Calu3 (cell line): ENCODE results near the gene MTG1. TPM values are rescaled to one million over a fixed set of nuclear protein-coding genes. Genes with fewer than 3 reads are reported as not detected.
"Not testable (repeated sequence)": the region's sequence is repeated elsewhere in the genome, so short reads cannot be mapped to it uniquely, and the experiment has no call there.

Source experiments
- BruUV-seq: library from RNA; stranded (reverse); fragments of 400-500 nt; replicated peaks from 2 replicates; lab custom pipeline; 2021; lab: Mats Ljungman, UMichigan
- CTCF ChIA-PET: fragments of 300-600 bp; sonication (Branson Sonifier 250); formaldehyde crosslinking; loops from one replicate; lab custom pipeline; 2022; ENCODE audit warnings: antibody characterized with exemption; lab: Charles Lee
- DNase-seq: peaks from one replicate; pipeline ENCODE4 v3.0.0; 2022
- H3K27ac Mint-ChIP-seq: one replicate; pipeline ENCODE4 v1.8.0; 2022; ENCODE audit warnings: mixed read lengths; ENCODE audit not compliant: unreplicated experiment
- H3K27me3 Mint-ChIP-seq: one replicate; pipeline ENCODE4 v1.8.0; 2022; ENCODE audit warnings: mixed read lengths; ENCODE audit not compliant: unreplicated experiment
- H3K36me3 Mint-ChIP-seq: one replicate; pipeline ENCODE4 v1.8.0; 2022; ENCODE audit warnings: mild to moderate bottlenecking, moderate library complexity, mixed read lengths; ENCODE audit not compliant: insufficient read depth, unreplicated experiment
- H3K4me1 Mint-ChIP-seq: one replicate; pipeline ENCODE4 v1.8.0; 2022; ENCODE audit warnings: mild to moderate bottlenecking, low read depth, mixed read lengths; ENCODE audit not compliant: unreplicated experiment
- H3K4me3 Mint-ChIP-seq: one replicate; pipeline ENCODE4 v1.8.0; 2022; ENCODE audit warnings: mild to moderate bottlenecking, low read depth, moderate library complexity, mixed read lengths; ENCODE audit not compliant: unreplicated experiment
- H3K9me3 Mint-ChIP-seq: one replicate; pipeline ENCODE4 v1.8.0; 2022; ENCODE audit warnings: low read depth, mixed read lengths; ENCODE audit not compliant: unreplicated experiment
- CTCF ChIP-seq: fragments of 200-600 bp; IDR thresholded peaks from one replicate; pipeline ENCODE4 v1.8.0; 2022; ENCODE audit warnings: antibody characterized with exemption; ENCODE audit not compliant: unreplicated experiment
- intact Hi-C: fragments of 100-400 bp; cut with micrococcal nuclease; formaldehyde crosslinking; loops from one replicate; pipeline ENCODE4 v1.10.0; 2022; ENCODE audit not compliant: unreplicated experiment
- total RNA-seq: library from RNA; stranded (reverse); gene quantifications from 2 replicates; pipeline ENCODE4 v1.2.3, GENCODE V29; 2022

Gene MTG1
- total RNA-seq, 1 experiment from 2014 or later: 39.5 TPM

- Mint-ChIP-seq H3K9me3 (no peaks in the 10 kb centered on the region), H3K36me3 (peaks cover under 1% of the 10 kb centered on the region), H3K27ac (no peak overlapping the region), H3K27me3 (no peaks in the 10 kb centered on the region), H3K4me1 (no peaks in the 10 kb centered on the region), H3K4me3 (no peak overlapping the region)
- CTCF ChIA-PET: no interaction called here
- TF ChIP-seq CTCF: no peak
- no peak for DNase-seq
- no TSS peak for BruUV-seq
- intact Hi-C loops: no loop called here
Observed at GRCh38 chr10:133385214-133385613, 8.7 kb upstream of the MTG1 start.

GRCh38 chr10:133386951-133387350 is 7.0 kb upstream of the MTG1 start:
- intact Hi-C loops, H3K4me3 Mint-ChIP-seq, H3K27me3 Mint-ChIP-seq, H3K36me3 Mint-ChIP-seq, CTCF ChIA-PET, DNase-seq, H3K9me3 Mint-ChIP-seq, BruUV-seq, H3K27ac Mint-ChIP-seq: not testable (repeated sequence)
- H3K4me1 Mint-ChIP-seq: peaks cover 12% of the 10 kb centered on the region

GRCh38 chr10:133388236-133388972 is 5.6 kb upstream of the MTG1 start:
- Mint-ChIP-seq H3K9me3 (no peaks in the 10 kb centered on the region), H3K27ac (no peak overlapping the region), H3K36me3 (peaks cover 4% of the 10 kb centered on the region), H3K27me3 (no peaks in the 10 kb centered on the region), H3K4me1 (peaks cover 12% of the 10 kb centered on the region), H3K4me3 (no peak overlapping the region)
- BruUV-seq: no TSS peak
- TF ChIP-seq CTCF: no peak
- CTCF ChIA-PET: no interaction called here
- intact Hi-C loops: no loop called here
- no peak for DNase-seq

- intact Hi-C loops: no loop called here
- no peaks in the 10 kb centered on the region for H3K9me3 Mint-ChIP-seq
- CTCF ChIA-PET: no interaction called here
- DNase-seq: no peak
- H3K27ac Mint-ChIP-seq: no peak overlapping the region
- H3K4me1 Mint-ChIP-seq: peaks cover 12% of the 10 kb centered on the region
- H3K36me3 Mint-ChIP-seq: peaks cover 8% of the 10 kb centered on the region
- TF ChIP-seq CTCF: no peak
- H3K4me3 Mint-ChIP-seq: no peak overlapping the region
- no peaks in the 10 kb centered on the region for H3K27me3 Mint-ChIP-seq
- BruUV-seq: no TSS peak
Observed at GRCh38 chr10:133388973-133389818, 4.8 kb upstream of the MTG1 start.
